ENCODE data around the gene SPIB. TPM values are rescaled to one million over a fixed set of nuclear protein-coding genes. Genes with fewer than 3 reads are reported as not detected.

The SPIB gene
- total RNA-seq, 1 donor, result not detected

DNA sequence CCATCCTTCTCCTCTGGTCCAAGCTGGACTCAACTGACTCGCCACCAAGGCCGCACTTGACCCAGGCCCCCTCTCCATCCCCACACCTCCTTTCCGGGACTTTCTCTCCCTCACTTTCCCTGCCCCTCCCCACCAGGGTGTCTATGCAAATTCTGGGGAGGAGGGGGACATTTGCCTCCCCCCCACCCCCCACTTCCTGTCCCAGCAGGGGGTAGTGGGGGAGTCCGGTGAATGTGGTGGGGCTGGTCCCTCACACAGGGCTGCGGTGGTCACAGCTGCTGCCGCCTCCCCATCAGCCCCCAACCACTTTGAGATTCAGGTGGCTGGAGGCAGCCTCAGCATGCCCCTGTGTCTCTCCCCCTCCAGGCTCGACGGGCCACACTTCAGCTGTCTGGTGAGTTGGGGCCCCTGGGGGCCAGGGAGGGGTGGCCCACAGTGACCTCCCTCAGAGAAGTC, 870 bp downstream of the SPIB start:
- DNase-seq (ENCODE audit: low read depth), result no peak
- TF ChIP-seq, protein P1, sequence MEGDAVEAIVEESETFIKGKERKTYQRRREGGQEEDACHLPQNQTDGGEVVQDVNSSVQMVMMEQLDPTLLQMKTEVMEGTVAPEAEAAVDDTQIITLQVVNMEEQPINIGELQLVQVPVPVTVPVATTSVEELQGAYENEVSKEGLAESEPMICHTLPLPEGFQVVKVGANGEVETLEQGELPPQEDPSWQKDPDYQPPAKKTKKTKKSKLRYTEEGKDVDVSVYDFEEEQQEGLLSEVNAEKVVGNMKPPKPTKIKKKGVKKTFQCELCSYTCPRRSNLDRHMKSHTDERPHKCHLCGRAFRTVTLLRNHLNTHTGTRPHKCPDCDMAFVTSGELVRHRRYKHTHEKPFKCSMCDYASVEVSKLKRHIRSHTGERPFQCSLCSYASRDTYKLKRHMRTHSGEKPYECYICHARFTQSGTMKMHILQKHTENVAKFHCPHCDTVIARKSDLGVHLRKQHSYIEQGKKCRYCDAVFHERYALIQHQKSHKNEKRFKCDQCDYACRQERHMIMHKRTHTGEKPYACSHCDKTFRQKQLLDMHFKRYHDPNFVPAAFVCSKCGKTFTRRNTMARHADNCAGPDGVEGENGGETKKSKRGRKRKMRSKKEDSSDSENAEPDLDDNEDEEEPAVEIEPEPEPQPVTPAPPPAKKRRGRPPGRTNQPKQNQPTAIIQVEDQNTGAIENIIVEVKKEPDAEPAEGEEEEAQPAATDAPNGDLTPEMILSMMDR (IDR thresholded peaks at IDR 0.05; ENCODE audit: insufficient read depth, low read depth, low read length), result no peak
- no peak overlapping the region for H3K4me3 ChIP-seq (ENCODE audit: low read depth, low read length)

DNA sequence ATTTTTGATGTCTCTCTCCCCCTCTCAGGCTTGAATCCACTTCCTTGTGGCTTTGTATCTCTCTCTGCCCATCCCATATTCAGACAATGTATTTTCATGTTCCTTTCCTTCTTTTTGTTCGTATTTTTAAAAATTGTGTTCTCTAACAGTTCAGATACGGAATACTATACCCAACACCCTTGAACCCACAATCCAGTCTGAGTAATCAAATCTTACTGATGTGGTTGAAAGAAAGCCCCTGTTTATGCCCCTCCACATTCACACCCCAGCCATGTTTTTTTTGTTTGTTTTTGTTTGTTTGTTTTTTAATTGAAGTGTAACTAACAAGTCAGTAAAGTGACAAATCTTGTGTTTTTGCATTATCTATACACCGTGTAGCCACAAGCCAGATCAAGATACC, 1.4 kb downstream of the SPIB start:
- H3K4me3 ChIP-seq (ENCODE audit: low read depth, low read length), result no peak overlapping the region
- TF ChIP-seq, protein P1 (IDR thresholded peaks at IDR 0.05; ENCODE audit: insufficient read depth, low read depth, low read length), result no peak
- DNase-seq (ENCODE audit: low read depth), result no peak

DNA sequence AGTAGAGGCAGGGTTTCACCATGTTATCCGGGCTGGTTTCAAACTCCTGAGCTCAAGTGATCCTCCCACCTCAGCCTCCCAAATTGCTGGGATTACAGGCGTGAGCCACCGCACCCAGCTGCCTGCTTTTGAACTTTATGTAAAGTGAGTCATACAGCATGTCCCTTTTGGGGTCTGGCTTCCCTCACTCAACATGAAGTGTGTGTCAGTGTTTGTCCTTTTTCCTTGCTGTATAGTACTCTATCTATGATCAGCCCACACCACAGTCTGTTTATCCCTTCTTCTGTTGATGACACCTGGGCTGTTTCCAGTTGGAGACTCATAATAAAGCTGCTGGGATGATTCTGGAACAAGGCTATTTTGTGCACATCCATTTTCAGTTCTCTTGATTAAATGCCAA, 2.1 kb downstream of the SPIB start:
- DNase-seq (ENCODE audit: low read depth), result no peak
- H3K4me3 ChIP-seq (ENCODE audit: low read depth, low read length), result no peak overlapping the region
- TF ChIP-seq, protein P1 (IDR thresholded peaks at IDR 0.05; ENCODE audit: insufficient read depth, low read depth, low read length), result no peak

DNA sequence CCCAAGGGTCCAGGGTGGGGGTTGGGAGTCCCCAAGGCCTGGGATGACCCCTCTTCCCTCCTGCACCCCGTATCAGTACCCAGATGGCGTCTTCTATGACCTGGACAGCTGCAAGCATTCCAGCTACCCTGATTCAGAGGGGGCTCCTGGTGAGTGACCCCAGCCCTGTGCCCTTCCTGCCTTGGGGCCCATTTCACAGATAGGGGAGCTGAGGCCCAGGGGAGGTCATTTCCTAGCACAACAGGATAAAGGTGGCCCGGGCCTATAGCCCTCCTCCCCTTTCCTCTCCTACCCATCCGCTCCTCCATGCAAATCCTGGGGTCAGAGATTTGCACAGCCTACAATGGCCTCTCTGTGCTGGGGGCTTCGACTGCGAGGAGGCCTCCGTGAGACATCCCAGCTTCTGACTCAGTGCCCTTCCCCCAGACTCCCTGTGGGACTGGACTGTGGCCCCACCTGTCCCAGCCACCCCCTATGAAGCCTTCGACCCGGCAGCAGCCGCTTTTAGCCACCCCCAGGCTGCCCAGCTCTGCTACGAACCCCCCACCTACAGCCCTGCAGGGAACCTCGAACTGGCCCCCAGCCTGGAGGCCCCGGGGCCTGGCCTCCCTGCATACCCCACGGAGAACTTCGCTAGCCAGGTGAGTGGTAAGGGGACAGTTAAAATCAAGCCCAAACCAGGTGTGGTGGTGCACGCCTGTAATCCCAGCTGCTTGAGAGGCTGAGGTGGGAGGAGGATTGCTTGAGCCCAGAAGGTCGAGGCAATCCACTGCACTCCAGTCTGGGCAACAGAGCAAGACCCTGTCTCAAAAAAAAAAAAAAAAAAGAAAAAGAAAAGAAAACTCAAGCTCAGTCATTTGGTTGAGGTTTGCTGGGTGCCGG, 3.9 kb downstream of the SPIB start:
- no peak for DNase-seq (ENCODE audit: low read depth)
- TF ChIP-seq, protein P1 (IDR thresholded peaks at IDR 0.05; ENCODE audit: insufficient read depth, low read depth, low read length), result no peak
- H3K4me3 ChIP-seq (ENCODE audit: low read depth, low read length), result no peak overlapping the region

DNA sequence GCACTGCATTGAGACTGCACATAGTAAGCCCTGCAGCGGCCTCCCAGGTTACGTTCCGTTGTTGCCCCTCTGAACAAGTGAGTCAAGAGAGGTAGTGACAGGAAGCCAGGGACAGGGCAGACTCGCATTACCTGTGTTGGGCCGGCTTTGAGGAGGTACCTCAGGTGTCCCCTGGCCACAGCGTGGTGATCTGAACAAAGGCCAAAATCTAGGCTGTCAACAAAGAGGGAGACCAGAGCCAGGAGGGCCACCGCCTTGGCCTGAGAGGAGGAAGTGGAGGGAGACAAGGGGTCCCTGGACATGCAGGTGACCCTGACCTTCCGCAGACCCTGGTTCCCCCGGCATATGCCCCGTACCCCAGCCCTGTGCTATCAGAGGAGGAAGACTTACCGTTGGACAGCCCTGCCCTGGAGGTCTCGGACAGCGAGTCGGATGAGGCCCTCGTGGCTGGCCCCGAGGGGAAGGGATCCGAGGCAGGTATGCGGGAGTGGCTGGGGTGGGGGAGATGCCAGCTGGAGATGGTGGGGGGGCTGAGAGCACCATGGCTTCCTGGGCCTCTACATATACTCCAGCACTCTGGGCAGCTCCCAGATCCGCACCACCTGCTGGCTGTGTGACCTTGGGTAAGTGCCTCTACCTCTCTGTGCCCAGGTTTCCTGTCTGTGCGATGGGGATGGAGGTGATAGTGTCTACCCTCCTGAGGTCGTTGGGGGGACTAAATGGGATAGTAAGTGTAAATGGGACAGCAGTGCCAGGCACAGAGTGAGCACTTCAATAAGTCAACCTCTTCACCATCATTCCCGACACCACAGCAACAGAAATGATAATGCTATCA, 4.8 kb downstream of the SPIB start:
- H3K4me3 ChIP-seq (ENCODE audit: low read depth, low read length), result no peak overlapping the region
- TF ChIP-seq, protein P1 (IDR thresholded peaks at IDR 0.05; ENCODE audit: insufficient read depth, low read depth, low read length), result no peak
- no peak for DNase-seq (ENCODE audit: low read depth)

DNA sequence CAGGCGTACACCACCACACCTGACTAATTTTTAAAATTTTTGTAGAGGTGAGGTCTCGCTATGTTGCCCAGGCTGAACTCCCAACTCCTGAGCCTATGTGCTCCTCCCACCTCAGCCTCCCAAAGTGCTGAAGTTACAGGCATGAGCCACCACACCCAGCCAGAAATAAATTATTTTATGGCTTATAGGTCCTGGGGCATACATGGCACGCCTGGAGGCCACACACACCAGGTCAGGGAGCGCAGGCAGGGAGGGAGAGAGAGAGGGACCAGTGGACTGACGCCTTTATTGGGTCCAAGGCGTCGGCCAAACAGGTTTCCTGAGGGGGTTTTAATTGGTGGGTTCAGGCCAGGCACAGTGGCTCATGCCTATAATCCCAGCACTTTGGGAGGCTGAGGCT, 6.8 kb downstream of the SPIB start:
- TF ChIP-seq, protein P1 (IDR thresholded peaks at IDR 0.05; ENCODE audit: insufficient read depth, low read depth, low read length), result no peak
- no peak for DNase-seq (ENCODE audit: low read depth)
- no peak overlapping the region for H3K4me3 ChIP-seq (ENCODE audit: low read depth, low read length)

Measured in fibroblast of villous mesenchyme (primary cell).